MCF 10A (cell line): ENCODE data around the gene CMTM8. TPM values are rescaled to one million over a fixed set of nuclear protein-coding genes. Genes with fewer than 3 reads are reported as not detected.

Experiments
- BruUV-seq: library from RNA; stranded (reverse); fragments of 400-500 nt; replicated peaks from 2 replicates; lab custom pipeline; 2021; lab: Mats Ljungman, UMichigan
- CTCF ChIA-PET: fragments of 300-600 bp; sonication (Branson Sonifier 250); formaldehyde crosslinking; extraction: SDS; loops from one replicate; lab custom pipeline; 2021; ENCODE audit warnings: antibody characterized with exemption, inconsistent platforms; lab: Yijun Ruan, JAX
- POLR2A ChIA-PET: fragments of 300-600, 350-650 bp; sonication (Branson Sonifier 250); formaldehyde crosslinking; extraction: SDS; loops from one replicate; lab custom pipeline; 2020; ENCODE audit warnings: antibody characterized with exemption, inconsistent platforms; lab: Yijun Ruan, JAX
- DNase-seq: peaks from one replicate; pipeline ENCODE4 v3.0.0-alpha.2; 2018; ENCODE audit not compliant: unreplicated experiment
- H3K27ac Mint-ChIP-seq: one replicate; pipeline ENCODE4 v1.8.0; 2022; ENCODE audit warnings: mild to moderate bottlenecking, low read depth, mixed read lengths; ENCODE audit not compliant: unreplicated experiment
- H3K27me3 Mint-ChIP-seq: one replicate; pipeline ENCODE4 v1.8.0; 2022; ENCODE audit warnings: mixed read lengths; ENCODE audit not compliant: insufficient read depth, unreplicated experiment
- H3K36me3 Mint-ChIP-seq: one replicate; pipeline ENCODE4 v1.8.0; 2022; ENCODE audit warnings: mild to moderate bottlenecking, moderate library complexity, mixed read lengths; ENCODE audit not compliant: insufficient read depth, unreplicated experiment
- H3K4me1 Mint-ChIP-seq: one replicate; pipeline ENCODE4 v1.8.0; 2022; ENCODE audit warnings: mixed read lengths; ENCODE audit not compliant: insufficient read depth, unreplicated experiment
- H3K4me3 Mint-ChIP-seq: one replicate; pipeline ENCODE4 v1.8.0; 2022; ENCODE audit warnings: mild to moderate bottlenecking, moderate library complexity, mixed read lengths; ENCODE audit not compliant: unreplicated experiment
- H3K9me3 Mint-ChIP-seq: one replicate; pipeline ENCODE4 v1.8.0; 2022; ENCODE audit warnings: mixed read lengths; ENCODE audit not compliant: unreplicated experiment
- CTCF ChIP-seq: fragments of 200-600 bp; IDR thresholded peaks from one replicate; pipeline ENCODE4 v1.8.0; 2022; ENCODE audit warnings: antibody characterized with exemption, mild to moderate bottlenecking; ENCODE audit not compliant: unreplicated experiment
- intact Hi-C: fragments of 100-400 bp; cut with micrococcal nuclease; formaldehyde crosslinking; loops from 2 replicates; pipeline ENCODE4 v1.14.1; 2022
- total RNA-seq: library from RNA; stranded (reverse); gene quantifications from 2 replicates; pipeline ENCODE4 v1.2.3, GENCODE V29; 2022

CMTM8 gene
- total RNA-seq, 1 experiment from 2014 or later = 3.8 TPM

- no peaks in the 10 kb centered on the region for H3K4me1 Mint-ChIP-seq
- H3K27me3 Mint-ChIP-seq = no peaks in the 10 kb centered on the region
- no peak overlapping the region for H3K4me3 Mint-ChIP-seq
- intact Hi-C loops = loop anchor here (2.0 kb wide), 1 partner anchor 129 kb away; the partner anchor contains the start of gene CMTM6
- TF ChIP-seq CTCF = no peak
- POLR2A ChIA-PET = interaction anchor here (0.6 to 1.2 kb wide), 2 partner anchors 49 to 94 kb away, joined by 3 to 4 read pairs; no protein-coding TSS in a partner anchor
- H3K27ac Mint-ChIP-seq = no peak overlapping the region
- H3K36me3 Mint-ChIP-seq = no peaks in the 10 kb centered on the region
- DNase-seq = no peak
- H3K9me3 Mint-ChIP-seq = no peaks in the 10 kb centered on the region
- no TSS peak for BruUV-seq
- CTCF ChIA-PET = interaction anchor here (0.6 to 4.8 kb wide), 15 partner anchors 9 to 465 kb away, joined by 3 to 108 read pairs (median 7); partner anchors contain the start of gene CMTM7
These were observed 135.4 kb downstream of the CMTM8 start for GRCh38 chr3:32373844-32374243.

- no peak overlapping the region for H3K27ac Mint-ChIP-seq
- TF ChIP-seq CTCF = peak; percentile 71
- H3K9me3 Mint-ChIP-seq = no peaks in the 10 kb centered on the region
- H3K4me3 Mint-ChIP-seq = no peak overlapping the region
- H3K36me3 Mint-ChIP-seq = no peaks in the 10 kb centered on the region
- intact Hi-C loops = loop anchor here (1.0 to 5.0 kb wide), 4 partner anchors 24 to 287 kb away; partner anchors contain the start of gene CMTM6
- ChIA-PET CTCF (interaction anchor here (0.5 to 4.8 kb wide), 51 partner anchors 8 to 730 kb away, joined by 3 to 108 read pairs (median 4); partner anchors contain the start of gene CMTM7), POLR2A (interaction anchor here (0.6 to 1.4 kb wide), 3 partner anchors 16 to 92 kb away, joined by 3 to 5 read pairs (median 3); partner anchors contain the start of gene CMTM7)
- peak; percentile 79 for DNase-seq
- BruUV-seq = no TSS peak
- no peaks in the 10 kb centered on the region for H3K27me3 Mint-ChIP-seq
- H3K4me1 Mint-ChIP-seq = no peaks in the 10 kb centered on the region
These were observed 136.5 kb downstream of the CMTM8 start for GRCh38 chr3:32374788-32375595.

GRCh38 chr3:32375596-32375930 lies 137.1 kb downstream of the CMTM8 start:
- H3K27me3 Mint-ChIP-seq = no peaks in the 10 kb centered on the region
- H3K27ac Mint-ChIP-seq = no peak overlapping the region
- DNase-seq = no peak
- no peaks in the 10 kb centered on the region for H3K9me3 Mint-ChIP-seq
- H3K36me3 Mint-ChIP-seq = no peaks in the 10 kb centered on the region
- CTCF ChIA-PET = interaction anchor here (0.6 to 4.8 kb wide), 38 partner anchors 8 to 731 kb away, joined by 3 to 108 read pairs (median 4); partner anchors contain the start of gene CMTM7
- intact Hi-C loops = loop anchor here (1.0 to 5.0 kb wide), 4 partner anchors 24 to 287 kb away; partner anchors contain the start of gene CMTM6
- TF ChIP-seq CTCF = no peak
- no peak overlapping the region for H3K4me3 Mint-ChIP-seq
- POLR2A ChIA-PET = interaction anchor here (0.6 to 1.4 kb wide), 4 partner anchors 16 to 91 kb away, joined by 3 to 5 read pairs (median 3); partner anchors contain the start of gene CMTM7
- no peaks in the 10 kb centered on the region for H3K4me1 Mint-ChIP-seq
- BruUV-seq = no TSS peak

GRCh38 chr3:32376115-32376514 lies 137.6 kb downstream of the CMTM8 start:
- ChIA-PET POLR2A (interaction anchor here (0.6 to 1.4 kb wide), 2 partner anchors 46 to 61 kb away, joined by 3 to 5 read pairs; no protein-coding TSS in a partner anchor), CTCF (interaction anchor here (0.6 to 4.8 kb wide), 32 partner anchors 12 to 731 kb away, joined by 3 to 108 read pairs (median 6); partner anchors contain the start of gene CMTM7)
- no peaks in the 10 kb centered on the region for H3K4me1 Mint-ChIP-seq
- BruUV-seq = no TSS peak
- H3K4me3 Mint-ChIP-seq = no peak overlapping the region
- no peak for TF ChIP-seq CTCF
- no peaks in the 10 kb centered on the region for H3K36me3 Mint-ChIP-seq
- no peak overlapping the region for H3K27ac Mint-ChIP-seq
- no peaks in the 10 kb centered on the region for H3K9me3 Mint-ChIP-seq
- intact Hi-C loops = loop anchor here (5.0 kb wide), 1 partner anchor 286 kb away; no protein-coding TSS in a partner anchor
- no peak for DNase-seq
- H3K27me3 Mint-ChIP-seq = no peaks in the 10 kb centered on the region
